A549 (cell line): ENCODE measurements around the gene ASAP2.

Experiments
- CHD2 ChIP-seq: fragments of 150-350 bp; IDR thresholded peaks from 2 replicates; pipeline ENCODE4 v1.6.1; 2014; ENCODE audit warnings: low read length; ENCODE audit not compliant: partially characterized antibody
- CTCF ChIP-seq: fragments of >200 bp; sonication (Bioruptor Twin); formaldehyde crosslinking; IDR thresholded peaks from 3 replicates; pipeline ENCODE4 v1.5.1; 2016
- MAX ChIP-seq: IDR thresholded peaks from 2 replicates; pipeline ENCODE4 v1.6.1; 2012
- MAZ ChIP-seq: fragments of 150-350 bp; IDR thresholded peaks from 2 replicates; pipeline ENCODE4 v1.6.1; 2014; ENCODE audit warnings: antibody characterized with exemption, low read depth, low read length, borderline replicate concordance
- POLR2A ChIP-seq: IDR thresholded peaks from 2 replicates; pipeline ENCODE4 v1.6.1; 2012; ENCODE audit warnings: mild to moderate bottlenecking, low read length
- SREBF2 ChIP-seq: fragments of 450-650 bp; IDR thresholded peaks from 2 replicates; pipeline ENCODE4 v1.6.1; 2014; ENCODE audit warnings: mild to moderate bottlenecking, moderate library complexity

- TF ChIP-seq POLR2A = no peak; the same call in 1 of the 2 replicates
- no peak for TF ChIP-seq MAZ
- no peak; the same call in 2 of the 3 replicates for TF ChIP-seq CTCF
- TF ChIP-seq CHD2 = no peak
- TF ChIP-seq SREBF2 = no peak
- TF ChIP-seq MAX = peak; percentile 89
These were observed 215.9 kb downstream of the ASAP2 start for GRCh38 chr2:9422321-9423099.
